Measurements from ENCODE around the gene PSG5.
"Not testable (repeated sequence)": the region's sequence is repeated elsewhere in the genome, so short reads cannot be mapped to it uniquely, and the experiment has no call there.

PSG5 gene

DNA sequence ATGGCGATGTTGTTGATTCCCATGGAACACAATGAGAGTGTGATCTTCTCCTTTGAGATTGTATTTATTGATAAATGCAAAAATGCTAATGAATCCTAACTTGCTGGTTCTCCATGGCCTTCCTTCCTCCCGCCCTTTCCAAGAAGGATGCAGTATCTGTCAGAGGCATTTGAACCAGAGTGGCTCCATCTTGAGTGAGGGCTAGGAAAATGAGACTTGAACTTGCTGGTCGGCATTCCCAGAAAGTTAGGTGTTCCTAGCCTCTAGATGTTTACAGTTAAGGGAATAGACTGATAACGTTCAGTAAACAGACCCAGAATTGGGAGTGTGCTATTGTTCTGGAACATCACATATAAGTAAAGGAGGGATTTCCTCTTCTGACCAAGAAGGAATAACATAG lies 59.6 kb downstream of the PSG5 start:
- Histone ChIP-seq H3K79me2 (ENCODE audit: control insufficient read depth, low read length) (no peaks in the 10 kb centered on the region), H3K27ac (ENCODE audit: low read depth, low read length) (no peak overlapping the region), H4K20me1 (ENCODE audit: control insufficient read depth, insufficient read depth, low read depth, low read length) (no peaks in the 10 kb centered on the region), H3K36me3 (ENCODE audit: control insufficient read depth, low read length) (no peaks in the 10 kb centered on the region), H3F3A (ENCODE audit: control insufficient read depth, insufficient read depth) (no peaks in the 10 kb centered on the region), H3K4me1 (ENCODE audit: control insufficient read depth, low read length) (no peaks in the 10 kb centered on the region), H3K27me3 (ENCODE audit: control insufficient read depth, low read length) (no peaks in the 10 kb centered on the region), H3K4me2 (ENCODE audit: low read length) (no peak overlapping the region), H3K4me3 (ENCODE audit: low read length) (no peak overlapping the region), H3K9me3 (ENCODE audit: control insufficient read depth, insufficient read depth, low read length) (no peaks in the 10 kb centered on the region), H3K9me2 (replicated peaks; ENCODE audit: control insufficient read depth, low read length) (no peaks in the 10 kb centered on the region)
- no peak for TF ChIP-seq CTCF (IDR thresholded peaks at IDR 0.05; ENCODE audit: low read depth, low read length, poor library complexity, severe bottlenecking)
- TF ChIP-seq EZH2phosphoT487 (IDR thresholded peaks at IDR 0.05; ENCODE audit: borderline replicate concordance, low read length), result no peak

GRCh38 chr19:43124360-43124759 lies 62.0 kb downstream of the PSG5 start:
- no peak for TF ChIP-seq CTCF (IDR thresholded peaks at IDR 0.05; ENCODE audit: low read depth, low read length, poor library complexity, severe bottlenecking)
- no peak for TF ChIP-seq EZH2phosphoT487 (IDR thresholded peaks at IDR 0.05; ENCODE audit: borderline replicate concordance, low read length)
- Histone ChIP-seq H3K79me2 (ENCODE audit: control insufficient read depth, low read length) (no peaks in the 10 kb centered on the region), H3F3A (ENCODE audit: control insufficient read depth, insufficient read depth) (no peaks in the 10 kb centered on the region), H3K27me3 (ENCODE audit: control insufficient read depth, low read length) (no peaks in the 10 kb centered on the region), H3K4me3 (ENCODE audit: low read length) (no peak overlapping the region), H3K4me2 (ENCODE audit: low read length) (no peak overlapping the region), H3K27ac (ENCODE audit: low read depth, low read length) (no peak overlapping the region), H3K9me3 (ENCODE audit: control insufficient read depth, insufficient read depth, low read length) (no peaks in the 10 kb centered on the region), H3K4me1 (ENCODE audit: control insufficient read depth, low read length) (no peaks in the 10 kb centered on the region), H4K20me1 (ENCODE audit: control insufficient read depth, insufficient read depth, low read depth, low read length) (no peaks in the 10 kb centered on the region), H3K9me2 (replicated peaks; ENCODE audit: control insufficient read depth, low read length) (no peaks in the 10 kb centered on the region), H3K36me3 (ENCODE audit: control insufficient read depth, low read length) (no peaks in the 10 kb centered on the region)

DNA sequence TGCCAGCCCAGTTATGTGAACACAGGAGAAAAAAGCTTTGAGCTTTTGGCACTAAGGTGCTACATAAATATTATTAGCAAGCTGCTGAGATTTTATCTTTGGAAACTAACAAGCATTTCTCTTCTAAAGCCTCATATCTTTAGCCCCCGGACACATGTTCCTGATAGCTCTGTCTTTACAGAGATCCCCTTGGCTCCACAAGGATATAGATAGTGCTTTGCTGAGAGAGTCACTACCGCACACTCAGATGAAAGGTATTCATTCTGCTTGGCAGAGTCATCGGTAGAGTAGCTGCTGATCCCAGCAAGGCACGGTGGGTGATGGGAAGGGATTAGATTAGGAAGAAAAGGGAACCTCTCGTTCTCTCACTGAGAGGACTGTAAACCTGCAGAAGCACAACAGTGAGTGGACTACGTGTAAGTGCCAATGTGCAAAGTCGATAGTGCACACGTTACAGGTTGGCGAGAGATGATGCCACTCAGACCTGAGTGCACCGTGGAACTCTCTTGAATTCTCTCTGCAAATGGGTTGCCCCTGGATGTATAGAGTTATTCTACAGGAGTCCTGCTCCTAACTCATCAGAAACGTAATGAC lies 65.8 kb downstream of the PSG5 start:
- H3K9me3 ChIP-seq (ENCODE audit: control insufficient read depth, insufficient read depth, low read length); H3K9me2 ChIP-seq (replicated peaks; ENCODE audit: control insufficient read depth, low read length); H3F3A ChIP-seq (ENCODE audit: control insufficient read depth, insufficient read depth); H3K27me3 ChIP-seq (ENCODE audit: control insufficient read depth, low read length); H4K20me1 ChIP-seq (ENCODE audit: control insufficient read depth, insufficient read depth, low read depth, low read length); H3K36me3 ChIP-seq (ENCODE audit: control insufficient read depth, low read length); H3K4me2 ChIP-seq (ENCODE audit: low read length); H3K79me2 ChIP-seq (ENCODE audit: control insufficient read depth, low read length); H3K4me1 ChIP-seq (ENCODE audit: control insufficient read depth, low read length); H3K27ac ChIP-seq (ENCODE audit: low read depth, low read length); H3K4me3 ChIP-seq (ENCODE audit: low read length): not testable (repeated sequence)

DNA sequence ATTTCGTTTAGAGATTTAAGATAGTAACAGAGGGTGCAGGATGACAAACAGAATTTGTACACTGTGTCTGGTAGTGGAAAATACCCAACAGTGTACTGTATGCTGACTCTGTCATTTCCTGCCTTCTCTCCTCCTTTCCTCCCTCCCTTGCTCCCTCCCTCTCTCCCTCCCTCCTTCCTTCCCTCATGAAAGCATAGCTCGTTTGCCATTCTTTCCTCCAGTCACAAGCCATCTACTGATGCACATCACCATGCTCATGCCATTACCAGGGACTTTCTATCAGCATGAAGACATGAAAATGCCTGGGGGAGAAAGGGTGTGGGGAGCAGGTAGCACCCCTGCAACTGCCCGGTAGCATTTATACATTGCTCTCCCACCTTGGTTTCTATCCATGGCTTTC lies 66.8 kb downstream of the PSG5 start:
- not testable (repeated sequence) for H3K27me3 ChIP-seq (ENCODE audit: control insufficient read depth, low read length); H3K79me2 ChIP-seq (ENCODE audit: control insufficient read depth, low read length); H3K27ac ChIP-seq (ENCODE audit: low read depth, low read length); H4K20me1 ChIP-seq (ENCODE audit: control insufficient read depth, insufficient read depth, low read depth, low read length); H3K4me2 ChIP-seq (ENCODE audit: low read length); H3K9me3 ChIP-seq (ENCODE audit: control insufficient read depth, insufficient read depth, low read length); H3K4me3 ChIP-seq (ENCODE audit: low read length); H3K4me1 ChIP-seq (ENCODE audit: control insufficient read depth, low read length); H3K9me2 ChIP-seq (replicated peaks; ENCODE audit: control insufficient read depth, low read length); H3K36me3 ChIP-seq (ENCODE audit: control insufficient read depth, low read length); H3F3A ChIP-seq (ENCODE audit: control insufficient read depth, insufficient read depth)

Measured in DOHH2 (cell line).